Smooth muscle cell (in vitro differentiated cells): ENCODE data around the gene OLFML2B. TPM values are rescaled to one million over a fixed set of nuclear protein-coding genes. Genes with fewer than 3 reads are reported as not detected.

ENCODE experiments used
- DNase-seq: peaks from one replicate; lab custom pipeline; 2025; ENCODE audit not compliant: unreplicated experiment; lab: John Stamatoyannopoulos, UW
- H2AFZ ChIP-seq: fragments of 200-600 bp; sonication (generic); 2 replicates; pipeline ENCODE4 v1.6.0; 2016; ENCODE audit warnings: antibody characterized with exemption, low read depth, mild to moderate bottlenecking
- H3F3A ChIP-seq: fragments of 200-600 bp; sonication (generic); 2 replicates; pipeline ENCODE4 v1.6.0; 2017; ENCODE audit warnings: antibody characterized with exemption, low read depth
- H3K27ac ChIP-seq: fragments of 200-600 bp; sonication (generic); 2 replicates; pipeline ENCODE4 v1.5.1; 2016; ENCODE audit warnings: low read depth, mild to moderate bottlenecking
- H3K27me3 ChIP-seq: fragments of 200-600 bp; sonication (generic); 2 replicates; pipeline ENCODE4 v1.6.1; 2016; ENCODE audit warnings: low read depth, mild to moderate bottlenecking
- H3K36me3 ChIP-seq: fragments of 200-600 bp; sonication (generic); 2 replicates; pipeline ENCODE4 v1.5.1; 2016; ENCODE audit warnings: low read depth
- H3K4me1 ChIP-seq: fragments of 200-600 bp; sonication (generic); 2 replicates; pipeline ENCODE4 v1.5.1; 2016; ENCODE audit warnings: low read depth
- H3K4me2 ChIP-seq: fragments of 200-600 bp; sonication (generic); 2 replicates; pipeline ENCODE4 v1.6.0; 2016; ENCODE audit warnings: mild to moderate bottlenecking
- H3K4me3 ChIP-seq: fragments of 200-600 bp; sonication (generic); 2 replicates; pipeline ENCODE4 v1.5.1; 2016; ENCODE audit warnings: mild to moderate bottlenecking
- H3K79me2 ChIP-seq: fragments of 200-600 bp; sonication (generic); 2 replicates; pipeline ENCODE4 v1.6.0; 2016; ENCODE audit warnings: low read depth, mild to moderate bottlenecking
- H3K9ac ChIP-seq: fragments of 200-600 bp; sonication (generic); 2 replicates; pipeline ENCODE4 v1.6.0; 2016; ENCODE audit warnings: low read depth
- H3K9me3 ChIP-seq: fragments of 200-600 bp; sonication (generic); replicated peaks from 2 replicates; pipeline ENCODE4 v1.5.1; 2016; ENCODE audit warnings: low read depth
- H4K20me1 ChIP-seq: fragments of 200-600 bp; sonication (generic); 2 replicates; pipeline ENCODE4 v1.6.0; 2016; ENCODE audit warnings: low read depth
- WGBS: methylation state at CpG from one replicate; pipeline ENCODE4 v1.1.7; 2016; ENCODE audit warnings: low lambda C conversion rate; 5-methylcytosine and 5-hydroxymethylcytosine counted together
- polyA plus RNA-seq: library from polyadenylated mRNA; unstranded; fragments of >200 nt; fragmentation: Nextera tagmentation; extraction: Ambion mirVana; gene quantifications from 2 replicates; pipeline ENCODE4 v1.2.1, GENCODE V29; 2016
- total RNA-seq: library from RNA; depleted of rRNA; stranded (reverse); fragments of >200 nt; gene quantifications from 2 replicates; pipeline ENCODE4 v1.2.3, GENCODE V29; 2014
- TF ChIP-seq, protein P1 (sequence below): fragments of 200-600 bp; sonication (generic); IDR thresholded peaks from 2 replicates; pipeline ENCODE4 v1.5.1; 2017; ENCODE audit warnings: borderline replicate concordance, mild to moderate bottlenecking, antibody characterized with exemption; ENCODE audit not compliant: insufficient read depth, poor library complexity, severe bottlenecking

OLFML2B gene
- total and polyA plus RNA-seq, 2 experiments from 2014 or later: 5.9 to 9.7 TPM

DNA sequence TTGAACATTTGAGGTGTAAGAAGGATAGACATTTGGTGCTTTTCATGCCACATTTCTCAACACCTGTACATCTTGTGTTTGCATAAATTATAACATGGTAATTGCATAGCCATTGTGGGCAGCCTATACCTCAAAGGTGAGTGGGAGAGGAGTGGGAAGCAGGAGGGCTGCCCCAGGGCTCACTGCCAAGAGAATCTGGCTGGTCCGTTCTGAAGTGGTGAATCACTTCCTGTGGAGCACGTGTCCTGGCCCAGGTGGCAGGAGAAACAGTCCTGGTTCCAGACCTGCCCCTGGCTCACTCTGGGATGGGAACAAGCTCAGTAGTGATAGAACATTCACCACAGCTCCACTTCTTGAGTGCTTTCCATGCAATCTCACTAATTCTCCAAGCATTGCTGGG lies 11.6 kb upstream of the OLFML2B start:
- H3F3A ChIP-seq: no peaks in the 10 kb centered on the region
- H3K4me2 ChIP-seq: no peak overlapping the region
- no peaks in the 10 kb centered on the region for H3K4me1 ChIP-seq
- no peaks in the 10 kb centered on the region for H3K27me3 ChIP-seq
- no peak overlapping the region for H3K9ac ChIP-seq
- 19% methylated on average over 2 of the region's 2 CpGs for WGBS
- no peak overlapping the region for H3K27ac ChIP-seq
- no peak for DNase-seq
- no peak overlapping the region for H3K4me3 ChIP-seq
- no peaks in the 10 kb centered on the region for H3K9me3 ChIP-seq
- TF ChIP-seq, protein P1, sequence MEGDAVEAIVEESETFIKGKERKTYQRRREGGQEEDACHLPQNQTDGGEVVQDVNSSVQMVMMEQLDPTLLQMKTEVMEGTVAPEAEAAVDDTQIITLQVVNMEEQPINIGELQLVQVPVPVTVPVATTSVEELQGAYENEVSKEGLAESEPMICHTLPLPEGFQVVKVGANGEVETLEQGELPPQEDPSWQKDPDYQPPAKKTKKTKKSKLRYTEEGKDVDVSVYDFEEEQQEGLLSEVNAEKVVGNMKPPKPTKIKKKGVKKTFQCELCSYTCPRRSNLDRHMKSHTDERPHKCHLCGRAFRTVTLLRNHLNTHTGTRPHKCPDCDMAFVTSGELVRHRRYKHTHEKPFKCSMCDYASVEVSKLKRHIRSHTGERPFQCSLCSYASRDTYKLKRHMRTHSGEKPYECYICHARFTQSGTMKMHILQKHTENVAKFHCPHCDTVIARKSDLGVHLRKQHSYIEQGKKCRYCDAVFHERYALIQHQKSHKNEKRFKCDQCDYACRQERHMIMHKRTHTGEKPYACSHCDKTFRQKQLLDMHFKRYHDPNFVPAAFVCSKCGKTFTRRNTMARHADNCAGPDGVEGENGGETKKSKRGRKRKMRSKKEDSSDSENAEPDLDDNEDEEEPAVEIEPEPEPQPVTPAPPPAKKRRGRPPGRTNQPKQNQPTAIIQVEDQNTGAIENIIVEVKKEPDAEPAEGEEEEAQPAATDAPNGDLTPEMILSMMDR: no peak
- no peaks in the 10 kb centered on the region for H4K20me1 ChIP-seq
- no peaks in the 10 kb centered on the region for H3K79me2 ChIP-seq
- no peaks in the 10 kb centered on the region for H3K36me3 ChIP-seq
- no peak overlapping the region for H2AFZ ChIP-seq

DNA sequence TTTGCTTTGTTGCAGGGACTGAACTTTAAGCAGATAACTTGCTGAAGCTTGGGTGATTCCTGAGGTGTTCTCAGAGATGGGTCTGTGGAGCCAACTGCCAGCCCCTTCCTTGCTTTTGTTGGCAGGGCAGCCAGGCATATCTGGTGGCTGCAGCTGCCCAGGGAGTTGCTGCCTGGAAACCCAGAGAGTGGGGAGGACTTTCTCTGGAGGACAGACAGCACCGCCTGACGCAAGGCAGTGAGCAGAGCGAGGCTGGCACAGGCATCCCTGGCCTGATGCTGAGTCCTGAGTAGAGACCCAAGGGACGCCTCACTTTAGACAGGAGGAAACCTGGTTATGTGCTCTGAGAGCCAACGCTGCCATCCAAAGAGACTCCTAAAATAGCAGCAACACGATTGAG lies 9.8 kb upstream of the OLFML2B start:
- H2AFZ ChIP-seq: no peak overlapping the region
- no peaks in the 10 kb centered on the region for H4K20me1 ChIP-seq
- H3K36me3 ChIP-seq: no peaks in the 10 kb centered on the region
- TF ChIP-seq, protein P1: no peak
- no peak overlapping the region for H3K27ac ChIP-seq
- no peaks in the 10 kb centered on the region for H3K9me3 ChIP-seq
- H3K9ac ChIP-seq: no peak overlapping the region
- H3K27me3 ChIP-seq: no peaks in the 10 kb centered on the region
- H3F3A ChIP-seq: no peaks in the 10 kb centered on the region
- H3K4me3 ChIP-seq: no peak overlapping the region
- no peak for DNase-seq
- H3K4me1 ChIP-seq: no peaks in the 10 kb centered on the region
- no peak overlapping the region for H3K4me2 ChIP-seq
- H3K79me2 ChIP-seq: no peaks in the 10 kb centered on the region
- WGBS: 95% methylated on average over 6 of the region's 6 CpGs

DNA sequence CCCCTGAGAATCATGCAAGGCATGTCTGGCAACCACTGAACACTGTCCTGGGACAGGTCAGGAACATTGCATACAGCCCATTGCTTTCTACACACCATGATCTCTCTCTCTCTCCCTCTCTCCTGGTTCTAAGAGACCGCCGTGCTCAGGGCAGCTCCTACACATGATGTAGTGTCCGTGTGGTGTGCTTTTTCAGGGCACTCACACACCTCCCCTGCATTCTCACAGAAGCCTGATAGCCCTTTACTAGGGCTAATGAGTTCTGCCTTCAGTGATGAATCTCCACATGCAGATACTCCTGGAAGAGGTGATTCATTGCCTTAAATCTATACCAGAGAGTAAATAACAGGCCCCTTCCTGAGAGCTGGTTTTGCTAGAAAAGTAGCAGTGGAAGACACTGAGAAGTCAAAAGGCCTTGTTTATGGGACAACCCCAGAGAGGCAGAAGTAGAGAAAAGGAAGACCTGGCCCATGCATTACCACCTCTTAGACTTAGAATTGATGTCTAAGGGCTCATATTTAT lies 7.2 kb upstream of the OLFML2B start:
- no peak overlapping the region for H3K4me3 ChIP-seq
- no peak overlapping the region for H3K27ac ChIP-seq
- no peaks in the 10 kb centered on the region for H3F3A ChIP-seq
- no peak overlapping the region for H2AFZ ChIP-seq
- no peaks in the 10 kb centered on the region for H4K20me1 ChIP-seq
- TF ChIP-seq, protein P1: no peak
- H3K4me1 ChIP-seq: no peaks in the 10 kb centered on the region
- H3K79me2 ChIP-seq: no peaks in the 10 kb centered on the region
- no peak overlapping the region for H3K9ac ChIP-seq
- no peaks in the 10 kb centered on the region for H3K9me3 ChIP-seq
- no peak overlapping the region for H3K4me2 ChIP-seq
- DNase-seq: no peak
- 80% methylated on average over 3 of the region's 3 CpGs for WGBS
- H3K36me3 ChIP-seq: no peaks in the 10 kb centered on the region
- H3K27me3 ChIP-seq: no peaks in the 10 kb centered on the region

DNA sequence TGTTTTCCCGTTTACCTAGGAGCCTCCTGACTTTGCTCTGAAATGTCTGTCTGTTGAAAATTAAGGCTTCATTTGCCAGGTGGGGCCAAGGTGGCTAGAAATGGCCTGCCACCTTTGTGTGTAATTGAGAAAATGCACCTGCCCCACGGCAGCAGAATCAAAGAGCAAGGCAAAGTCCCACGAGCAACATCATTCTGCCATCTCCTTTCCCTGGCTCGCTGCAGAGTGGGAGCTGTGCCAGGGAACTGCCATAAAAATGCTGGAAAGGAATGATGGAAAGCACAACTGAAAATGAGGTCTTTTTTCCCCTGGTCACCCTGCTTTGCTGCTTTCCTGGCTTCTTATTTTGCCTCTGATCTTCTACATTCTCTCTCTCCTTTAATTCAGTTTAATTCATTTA lies 5.5 kb upstream of the OLFML2B start:
- no peak overlapping the region for H3K4me3 ChIP-seq
- H3K36me3 ChIP-seq: no peaks in the 10 kb centered on the region
- TF ChIP-seq, protein P1: no peak
- H3K79me2 ChIP-seq: no peaks in the 10 kb centered on the region
- 83% methylated on average over 4 of the region's 4 CpGs for WGBS
- H3K27ac ChIP-seq: no peak overlapping the region
- H3K9me3 ChIP-seq: no peaks in the 10 kb centered on the region
- DNase-seq: no peak
- H4K20me1 ChIP-seq: no peaks in the 10 kb centered on the region
- no peaks in the 10 kb centered on the region for H3F3A ChIP-seq
- no peaks in the 10 kb centered on the region for H3K27me3 ChIP-seq
- H3K9ac ChIP-seq: no peak overlapping the region
- H3K4me1 ChIP-seq: peaks cover 4% of the 10 kb centered on the region
- H2AFZ ChIP-seq: no peak overlapping the region
- no peak overlapping the region for H3K4me2 ChIP-seq
